HG03469 (cell line): ENCODE data around the gene FAM181A.

Experiments used
- ATAC-seq: cut with Tn5 transposase; IDR thresholded peaks from one replicate; pipeline ENCODE4 v1.9.1; 2021; ENCODE audit warnings: mild to moderate bottlenecking, moderate library complexity, moderate number of reproducible peaks; ENCODE audit not compliant: unreplicated experiment

The FAM181A gene

GRCh38 chr14:93947282-93947681 lies 20.1 kb downstream of the FAM181A start:
- ATAC-seq, result no peak

- ATAC-seq, result no peak
Observed at GRCh38 chr14:93949511-93950075, 22.4 kb downstream of the FAM181A start.

- no peak for ATAC-seq
Observed at GRCh38 chr14:93950948-93951634, 23.9 kb downstream of the FAM181A start.

GRCh38 chr14:93951635-93952540 lies 24.7 kb downstream of the FAM181A start:
- ATAC-seq, result no peak

- ATAC-seq, result no peak
Observed at GRCh38 chr14:93952829-93953228, 25.7 kb downstream of the FAM181A start.

- ATAC-seq, result no peak
Observed at GRCh38 chr14:93953263-93953662, 26.1 kb downstream of the FAM181A start.

- ATAC-seq, result no peak
Observed at GRCh38 chr14:93953739-93954515, 26.8 kb downstream of the FAM181A start.

GRCh38 chr14:93954516-93954830 lies 27.3 kb downstream of the FAM181A start:
- ATAC-seq, result no peak

GRCh38 chr14:93954900-93955849 lies 28.0 kb downstream of the FAM181A start:
- no peak for ATAC-seq

- ATAC-seq, result no peak
Observed at GRCh38 chr14:93955850-93956481, 28.8 kb downstream of the FAM181A start.

GRCh38 chr14:93956514-93957332 lies 29.6 kb downstream of the FAM181A start:
- no peak for ATAC-seq

- no peak for ATAC-seq
Observed at GRCh38 chr14:93957333-93957710, 30.2 kb downstream of the FAM181A start.

GRCh38 chr14:93957751-93958566 lies 30.8 kb downstream of the FAM181A start:
- no peak for ATAC-seq

- ATAC-seq, result no peak
Observed at GRCh38 chr14:93958567-93959238, 31.6 kb downstream of the FAM181A start.

- peak; percentile 64 for ATAC-seq
Observed at GRCh38 chr14:93959239-93960107, 32.3 kb downstream of the FAM181A start.

- no peak for ATAC-seq
Observed at GRCh38 chr14:93960108-93960475, 32.9 kb downstream of the FAM181A start.
